T-helper 17 cell (primary cell): ENCODE data around the gene ARHGAP42. TPM values are rescaled to one million over a fixed set of nuclear protein-coding genes. Genes with fewer than 3 reads are reported as not detected.

ENCODE experiments used
- ATAC-seq: fragments of 150-1000 bp; cut with Tn5 transposase; 2 replicates; pipeline ENCODE4 v1.10.0; 2021; ENCODE audit warnings: mild to moderate bottlenecking, moderate library complexity
- DNase-seq, 3 donors: peaks; one replicate each; pipeline versions ENCODE4 v3.0.0 to v3.0.0-alpha.2; 2020 to 2021
- H3K9me3 ChIP-seq: one replicate; pipeline ENCODE4 v1.7.0; 2013; ENCODE audit warnings: low read length, mild to moderate bottlenecking; ENCODE audit not compliant: control insufficient read depth, poor library complexity, severe bottlenecking
- H3K27ac Mint-ChIP-seq: one replicate; pipeline ENCODE4 v1.8.0; 2022; ENCODE audit warnings: mild to moderate bottlenecking, moderate library complexity, mixed read lengths
- H3K27me3 Mint-ChIP-seq: one replicate; pipeline ENCODE4 v1.8.0; 2022; ENCODE audit warnings: mixed read lengths
- H3K36me3 Mint-ChIP-seq: one replicate; pipeline ENCODE4 v1.8.0; 2022; ENCODE audit warnings: low read depth, mixed read lengths
- H3K4me1 Mint-ChIP-seq: one replicate; pipeline ENCODE4 v1.8.0; 2022; ENCODE audit warnings: mild to moderate bottlenecking, mixed read lengths
- H3K4me3 Mint-ChIP-seq: one replicate; pipeline ENCODE4 v1.8.0; 2022; ENCODE audit warnings: mild to moderate bottlenecking, moderate library complexity, mixed read lengths
- total RNA-seq, 4 donors: library from RNA in 2 of 4; stranded (reverse) in 2 of 4; gene quantifications; one replicate each; pipeline ENCODE4 v1.2.3 and lab custom pipeline; 2022 to 2026

ARHGAP42 gene
- total RNA-seq, 2 donors from 2014 or later: 0.12 to 0.31 TPM

DNA sequence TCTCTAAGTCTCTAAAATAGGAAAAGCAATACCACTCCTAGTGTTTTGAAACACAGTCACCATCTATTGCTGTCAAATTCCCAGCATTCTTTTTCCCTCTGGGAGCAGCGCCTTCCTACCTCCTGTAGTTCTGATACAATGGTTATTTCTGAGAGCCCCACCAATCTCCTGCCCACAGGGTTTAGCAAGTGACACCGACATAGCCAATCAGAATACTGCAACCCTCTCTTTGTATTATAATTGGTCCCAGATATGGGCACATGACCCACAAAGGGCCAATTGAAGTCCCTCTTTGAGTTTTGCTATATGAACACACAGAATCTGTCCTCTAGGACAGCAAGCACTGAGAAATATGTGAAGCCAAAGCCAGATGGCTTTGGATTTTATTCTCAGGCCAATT lies 16.9 kb upstream of the ARHGAP42 start:
- Mint-ChIP-seq H3K4me3 (no peak overlapping the region), H3K27ac (no peak overlapping the region), H3K27me3 (no peaks in the 10 kb centered on the region), H3K4me1 (no peaks in the 10 kb centered on the region), H3K36me3 (no peaks in the 10 kb centered on the region)
- no peak for DNase-seq
- no peak for ATAC-seq
- no peaks in the 10 kb centered on the region for H3K9me3 ChIP-seq

DNA sequence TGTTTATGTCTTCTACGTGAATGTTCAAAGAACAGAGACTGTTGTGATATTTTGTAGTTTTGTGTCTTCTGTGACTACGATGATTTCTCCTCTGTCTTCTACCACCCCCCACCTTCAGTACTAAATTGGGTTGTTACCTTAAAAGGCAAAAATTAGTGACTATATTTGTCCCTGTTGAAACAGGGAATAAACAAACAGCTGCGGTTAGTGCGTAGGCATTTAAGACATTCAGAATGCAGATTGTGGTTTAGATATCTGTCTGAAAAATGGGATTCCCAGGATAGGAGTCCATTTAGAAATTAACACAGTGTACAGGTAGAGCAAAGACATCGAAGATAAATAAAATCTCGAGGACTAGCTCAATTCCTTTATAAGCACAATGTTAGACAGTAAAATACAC lies 15.6 kb upstream of the ARHGAP42 start:
- Mint-ChIP-seq H3K36me3 (no peaks in the 10 kb centered on the region), H3K4me1 (no peaks in the 10 kb centered on the region), H3K4me3 (no peak overlapping the region), H3K27ac (no peak overlapping the region), H3K27me3 (no peaks in the 10 kb centered on the region)
- DNase-seq (no peak), ATAC-seq (no peak)
- H3K9me3 ChIP-seq: no peaks in the 10 kb centered on the region

DNA sequence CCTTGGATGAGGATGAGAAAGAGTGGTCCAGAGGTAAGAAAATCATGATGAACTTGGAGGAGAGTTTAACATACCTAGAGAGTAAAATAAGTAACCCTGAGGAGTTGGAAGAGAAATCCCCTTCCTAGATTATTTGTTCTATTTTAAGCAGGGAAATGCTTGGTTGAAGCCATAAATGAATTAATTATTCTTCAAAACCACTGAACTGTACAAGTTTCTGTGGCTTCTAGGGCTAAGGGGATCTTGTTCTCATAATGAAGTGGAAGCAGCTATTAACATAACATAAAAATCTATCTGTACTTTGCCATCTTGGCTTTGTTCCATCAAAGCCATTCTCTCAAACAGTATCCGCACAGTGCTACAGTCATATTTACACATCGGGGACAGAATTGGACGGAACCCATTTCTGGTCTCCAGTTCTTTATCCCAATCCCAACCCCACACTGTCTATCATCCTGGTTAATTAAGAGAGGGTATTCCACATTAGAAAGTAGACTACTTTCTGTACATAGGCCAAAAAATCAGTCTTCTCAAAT lies 14.5 kb upstream of the ARHGAP42 start:
- Mint-ChIP-seq H3K4me3 (no peak overlapping the region), H3K27me3 (no peaks in the 10 kb centered on the region), H3K4me1 (no peaks in the 10 kb centered on the region), H3K27ac (no peak overlapping the region), H3K36me3 (no peaks in the 10 kb centered on the region)
- DNase-seq (no peak), ATAC-seq (no peak)
- H3K9me3 ChIP-seq: no peaks in the 10 kb centered on the region

DNA sequence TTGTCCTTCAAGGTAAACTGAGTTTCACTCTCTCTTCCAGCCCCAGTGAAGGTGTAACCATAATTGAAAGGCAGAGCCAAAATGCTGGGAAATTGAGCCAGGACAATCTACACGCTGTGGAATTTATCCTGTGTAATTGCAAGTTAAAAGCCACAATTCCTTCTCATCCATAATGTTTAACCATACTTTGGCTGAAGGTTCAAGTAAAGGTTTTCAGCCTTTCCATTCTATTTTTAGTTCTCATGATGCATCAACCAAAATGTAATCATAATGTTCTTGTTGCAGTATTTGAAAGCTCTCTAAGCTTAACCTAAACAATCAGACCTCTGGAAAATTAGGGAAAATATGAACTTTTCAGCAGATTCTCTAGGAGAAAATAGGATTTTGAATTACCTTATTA lies 14.0 kb upstream of the ARHGAP42 start:
- no peaks in the 10 kb centered on the region for H3K27me3 Mint-ChIP-seq
- no peaks in the 10 kb centered on the region for H3K4me1 Mint-ChIP-seq
- H3K27ac Mint-ChIP-seq: no peak overlapping the region
- no peak overlapping the region for H3K4me3 Mint-ChIP-seq
- DNase-seq (no peak), ATAC-seq (no peak)
- no peaks in the 10 kb centered on the region for H3K36me3 Mint-ChIP-seq
- H3K9me3 ChIP-seq: no peaks in the 10 kb centered on the region

DNA sequence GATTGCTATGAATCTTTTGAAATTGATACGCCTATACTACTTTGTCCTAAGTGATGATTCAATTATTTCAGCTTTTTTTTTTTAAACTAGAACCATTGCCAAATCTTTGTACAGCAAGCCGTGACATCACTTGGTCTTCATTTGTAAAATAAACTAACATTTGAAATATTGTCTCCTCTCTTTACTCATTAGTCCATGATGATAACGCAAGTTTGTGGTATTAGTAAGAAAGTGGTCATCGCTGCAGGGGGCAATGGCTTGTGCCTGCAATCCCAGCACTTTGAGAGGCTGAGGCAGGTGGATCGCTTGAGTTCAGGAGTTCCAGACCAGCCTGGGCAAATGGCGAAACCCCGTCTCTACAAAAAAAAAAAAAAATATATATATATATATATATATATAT lies 12.9 kb upstream of the ARHGAP42 start:
- H3K9me3 ChIP-seq: no peaks in the 10 kb centered on the region
- ATAC-seq: no peak
- no peak overlapping the region for H3K27ac Mint-ChIP-seq
- no peaks in the 10 kb centered on the region for H3K36me3 Mint-ChIP-seq
- H3K4me3 Mint-ChIP-seq: no peak overlapping the region
- no peaks in the 10 kb centered on the region for H3K4me1 Mint-ChIP-seq
- no peak for DNase-seq
- H3K27me3 Mint-ChIP-seq: no peaks in the 10 kb centered on the region

DNA sequence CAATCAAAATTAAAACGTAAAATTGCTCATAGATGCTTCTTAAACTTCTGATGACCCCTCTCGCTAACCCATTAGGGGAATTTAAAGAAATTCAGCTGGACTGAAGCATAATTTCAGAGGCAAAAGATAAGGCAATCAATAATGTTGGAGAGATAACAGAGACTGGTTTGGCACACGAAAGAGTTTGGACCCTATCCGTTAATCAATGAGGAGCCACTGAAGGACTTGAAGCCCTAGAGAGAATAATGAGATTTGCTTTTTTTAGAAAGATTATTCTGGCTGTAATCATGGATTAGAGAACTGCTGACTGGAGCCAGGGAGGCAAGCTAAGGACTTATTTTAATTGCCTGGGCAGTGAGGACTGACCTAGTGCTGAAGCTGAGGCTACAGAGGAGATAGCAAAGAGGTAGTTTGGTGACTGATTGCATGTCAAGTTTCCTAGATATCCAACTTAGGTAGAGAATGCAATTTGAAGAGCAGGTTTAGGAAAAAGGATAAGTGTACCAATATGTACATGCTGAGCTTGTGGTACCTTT lies 11.9 kb upstream of the ARHGAP42 start:
- Mint-ChIP-seq H3K36me3 (no peaks in the 10 kb centered on the region), H3K27me3 (no peaks in the 10 kb centered on the region), H3K27ac (no peak overlapping the region), H3K4me3 (no peak overlapping the region), H3K4me1 (no peaks in the 10 kb centered on the region)
- DNase-seq (no peak), ATAC-seq (no peak)
- no peaks in the 10 kb centered on the region for H3K9me3 ChIP-seq

DNA sequence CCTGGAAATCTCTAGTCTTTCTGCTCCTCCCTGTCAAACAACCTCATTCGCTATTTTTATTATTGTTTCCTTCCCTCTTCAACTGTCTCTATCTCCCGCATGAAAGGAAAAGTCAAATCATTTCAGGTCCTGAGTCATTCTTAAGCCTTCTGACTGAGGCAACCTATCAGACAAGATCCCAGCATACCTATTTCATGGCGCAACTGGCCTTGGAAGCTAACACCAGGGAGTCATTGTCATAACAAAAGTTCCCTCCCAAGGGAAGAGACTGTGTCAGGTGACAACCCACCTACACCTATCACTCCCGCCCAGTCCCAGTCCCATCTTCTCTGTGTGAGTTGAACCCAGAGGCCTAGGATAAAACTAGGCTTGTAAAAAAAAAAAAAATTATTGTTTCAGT lies 10.2 kb upstream of the ARHGAP42 start:
- Mint-ChIP-seq H3K27me3 (no peaks in the 10 kb centered on the region), H3K4me1 (no peaks in the 10 kb centered on the region), H3K4me3 (no peak overlapping the region), H3K36me3 (no peaks in the 10 kb centered on the region), H3K27ac (no peak overlapping the region)
- H3K9me3 ChIP-seq: no peaks in the 10 kb centered on the region
- DNase-seq (no peak), ATAC-seq (no peak)

DNA sequence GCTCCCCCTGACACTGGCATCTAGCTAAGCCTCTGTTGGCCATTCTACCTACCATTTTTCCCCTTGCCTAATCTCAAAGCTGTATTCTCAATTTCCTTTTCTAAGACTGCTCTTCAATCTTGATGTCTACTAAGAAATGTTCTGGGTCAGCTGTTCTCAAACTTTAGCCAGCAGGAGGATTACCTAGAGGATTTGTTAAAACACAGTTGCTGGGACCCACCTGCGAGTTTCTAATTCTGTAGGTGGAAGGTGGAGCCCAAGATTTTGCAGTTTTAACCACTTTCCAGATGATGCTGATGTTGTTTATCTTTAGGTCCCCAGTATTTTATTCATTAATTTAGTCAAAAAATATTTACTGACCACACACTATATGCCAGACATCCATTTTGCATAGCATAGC lies 9.3 kb upstream of the ARHGAP42 start:
- Mint-ChIP-seq H3K27ac (no peak overlapping the region), H3K36me3 (no peaks in the 10 kb centered on the region)
- no peak for DNase-seq

DNA sequence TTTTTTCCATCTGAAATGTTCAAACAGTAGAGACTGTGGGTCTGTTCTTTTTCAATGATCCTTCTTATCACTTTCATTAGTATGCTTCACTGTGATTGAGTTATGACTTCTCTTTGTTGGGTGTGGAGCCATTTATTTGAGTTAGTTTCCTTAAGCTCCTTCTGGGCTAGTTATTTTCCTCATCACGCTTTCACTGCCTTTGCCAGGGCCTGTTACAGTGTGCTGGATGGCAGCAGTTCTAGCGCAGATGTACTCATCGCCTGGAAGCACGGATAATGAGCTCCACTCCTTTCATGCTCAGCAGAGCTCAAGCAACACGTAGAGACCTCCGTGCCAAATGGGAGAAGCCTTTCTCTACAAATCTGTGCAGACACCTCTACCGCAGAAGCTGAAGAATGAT lies 7.0 kb upstream of the ARHGAP42 start:
- ATAC-seq (no peak), DNase-seq (no peak)
- Mint-ChIP-seq H3K4me3 (no peak overlapping the region), H3K27ac (no peak overlapping the region), H3K36me3 (no peaks in the 10 kb centered on the region), H3K27me3 (no peaks in the 10 kb centered on the region), H3K4me1 (no peaks in the 10 kb centered on the region)
- no peaks in the 10 kb centered on the region for H3K9me3 ChIP-seq

More for the DNA sequence above, 9.3 kb upstream of the ARHGAP42 start:
- Mint-ChIP-seq H3K4me1 (no peaks in the 10 kb centered on the region), H3K4me3 (no peak overlapping the region), H3K27me3 (no peaks in the 10 kb centered on the region)
- no peaks in the 10 kb centered on the region for H3K9me3 ChIP-seq
- ATAC-seq: no peak

DNA sequence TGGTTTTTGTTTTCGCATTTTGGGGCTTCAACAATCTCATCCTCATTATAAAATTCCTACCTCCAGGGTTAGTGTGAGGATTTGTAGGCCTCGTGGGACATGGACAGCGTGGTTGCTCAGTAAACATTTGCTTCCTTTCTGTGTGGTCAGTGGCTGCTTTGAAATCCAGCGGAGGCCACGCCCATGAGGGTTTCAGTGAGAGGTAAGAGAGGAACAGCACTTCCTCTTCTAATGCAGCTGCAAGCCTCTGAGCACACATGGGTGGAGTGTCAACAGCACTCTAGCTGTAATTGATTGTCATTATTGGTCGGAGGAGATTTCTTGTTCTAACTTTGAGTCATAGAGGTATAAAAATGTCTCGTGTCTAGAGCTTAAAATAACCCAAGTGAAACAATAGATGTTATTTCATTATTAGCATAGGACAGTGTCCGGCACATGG lies 6.0 kb upstream of the ARHGAP42 start:
- Mint-ChIP-seq H3K4me3 (no peak overlapping the region), H3K4me1 (no peaks in the 10 kb centered on the region)
- ATAC-seq: peak; percentile 68

DNA sequence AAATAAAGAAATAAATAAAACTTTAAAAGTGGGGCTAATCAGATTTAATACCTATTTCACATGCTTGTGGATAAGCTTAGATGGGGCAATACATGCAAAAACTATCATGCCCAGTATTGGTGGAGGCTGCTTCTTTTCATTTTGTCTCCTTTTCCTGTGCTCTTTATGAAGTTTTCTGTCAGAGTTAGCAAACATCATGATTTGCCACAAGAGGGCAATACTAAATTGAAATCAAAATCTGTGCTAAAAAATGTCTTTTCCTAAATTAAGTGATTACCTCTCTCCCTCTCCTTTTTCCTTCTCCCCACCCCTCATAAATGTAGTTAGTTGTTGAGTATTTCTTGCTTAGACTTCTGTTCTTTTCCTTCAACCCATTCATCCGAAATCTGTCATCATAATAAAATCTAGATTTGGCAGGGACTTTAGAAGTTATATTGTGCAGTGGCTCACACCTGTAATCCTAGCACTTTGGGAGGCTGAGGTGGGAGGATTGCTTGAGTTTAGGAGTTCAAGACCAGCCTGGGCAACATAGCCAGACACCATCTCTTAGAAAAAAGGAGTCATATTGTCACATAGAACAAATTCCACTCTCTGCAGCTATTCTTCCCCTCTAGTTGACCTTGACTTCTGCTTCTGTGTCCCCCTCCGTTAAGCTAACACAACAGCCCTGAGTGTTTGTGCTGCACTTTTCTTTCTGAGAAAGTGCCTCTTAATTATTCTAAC lies 4.7 kb upstream of the ARHGAP42 start:
- H3K4me3 Mint-ChIP-seq: no peak overlapping the region
- H3K36me3 Mint-ChIP-seq: no peaks in the 10 kb centered on the region
- H3K27ac Mint-ChIP-seq: no peak overlapping the region
- no peaks in the 10 kb centered on the region for H3K4me1 Mint-ChIP-seq
- no peaks in the 10 kb centered on the region for H3K9me3 ChIP-seq
- peaks cover 6% of the 10 kb centered on the region for H3K27me3 Mint-ChIP-seq
- ATAC-seq: no peak
- no peak for DNase-seq

More for the DNA sequence above, 6.0 kb upstream of the ARHGAP42 start:
- H3K27me3 Mint-ChIP-seq: no peaks in the 10 kb centered on the region
- no peaks in the 10 kb centered on the region for H3K36me3 Mint-ChIP-seq
- no peak for DNase-seq
- no peaks in the 10 kb centered on the region for H3K9me3 ChIP-seq
- H3K27ac Mint-ChIP-seq: no peak overlapping the region

DNA sequence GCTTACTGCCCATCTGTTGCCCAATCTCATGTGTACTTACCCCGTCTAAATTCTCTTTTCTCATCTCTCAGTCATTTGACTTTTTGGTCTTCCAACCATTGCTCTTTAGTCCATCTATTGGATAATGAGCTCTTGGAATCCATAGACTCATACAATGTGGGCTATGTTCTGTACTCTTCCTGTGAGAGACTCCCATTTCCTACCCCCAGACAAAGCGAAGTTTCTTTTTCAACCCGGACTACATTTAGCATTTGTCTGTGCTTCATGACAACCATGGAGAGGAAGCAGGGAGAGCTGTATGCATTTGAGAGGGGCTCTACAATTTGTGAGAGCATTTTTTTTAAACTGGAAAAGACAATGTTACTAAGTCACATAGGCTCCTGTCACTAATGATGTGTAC lies 4.0 kb upstream of the ARHGAP42 start:
- H3K36me3 Mint-ChIP-seq: no peaks in the 10 kb centered on the region
- no peak overlapping the region for H3K27ac Mint-ChIP-seq
- ATAC-seq (no peak), DNase-seq (no peak)
- no peaks in the 10 kb centered on the region for H3K9me3 ChIP-seq
- H3K4me1 Mint-ChIP-seq: peaks cover 3% of the 10 kb centered on the region
- no peak overlapping the region for H3K4me3 Mint-ChIP-seq
- H3K27me3 Mint-ChIP-seq: peaks cover 12% of the 10 kb centered on the region

DNA sequence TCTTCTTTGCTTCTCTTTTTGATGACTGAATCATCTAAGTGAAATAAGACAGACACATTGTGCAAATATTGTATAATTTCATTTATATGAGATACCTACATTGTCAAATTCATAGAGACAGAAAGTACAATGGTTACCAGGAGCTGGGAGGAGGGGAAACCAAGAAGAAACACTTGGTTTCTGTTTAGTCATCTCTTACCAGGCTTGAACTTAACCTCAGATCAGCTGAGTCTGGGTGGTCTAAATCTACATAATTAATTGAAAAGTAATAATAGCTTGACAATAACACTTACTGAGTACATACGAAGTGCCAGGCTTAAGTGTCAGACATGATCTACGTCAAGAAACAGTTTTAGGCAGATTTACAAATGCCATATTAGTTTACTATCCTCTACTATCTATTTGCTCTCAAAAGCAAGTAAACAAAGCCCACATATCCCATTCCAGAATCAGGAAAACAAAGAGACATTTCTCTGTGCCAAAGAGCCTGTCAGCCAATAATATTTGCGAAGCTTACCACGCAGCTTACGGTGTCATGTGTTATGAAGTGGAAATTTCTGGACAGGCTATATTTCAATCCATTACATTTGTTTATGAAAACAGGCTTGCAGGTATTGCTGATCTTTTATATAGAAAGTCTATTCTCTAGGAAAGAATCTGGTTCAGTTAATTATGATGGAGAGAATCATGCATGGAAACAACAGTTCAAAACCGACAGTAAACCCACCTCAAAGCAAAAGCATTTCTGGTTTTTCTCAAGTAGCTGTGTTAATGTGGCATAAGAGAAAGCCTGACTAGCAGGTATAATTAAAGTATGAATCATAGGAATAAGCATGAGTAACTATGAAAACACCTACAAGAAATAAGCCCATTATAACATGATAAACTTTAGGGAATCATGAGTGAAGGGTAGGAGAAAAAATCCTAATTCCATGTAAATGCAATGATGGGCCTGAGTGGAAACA lies 2.7 kb upstream of the ARHGAP42 start:
- no peaks in the 10 kb centered on the region for H3K9me3 ChIP-seq
- Mint-ChIP-seq H3K4me1 (peaks cover 5% of the 10 kb centered on the region), H3K4me3 (no peak overlapping the region), H3K27ac (no peak overlapping the region), H3K27me3 (peaks cover 14% of the 10 kb centered on the region), H3K36me3 (no peaks in the 10 kb centered on the region)
- DNase-seq (no peak), ATAC-seq (no peak)
